ENCODE data around the gene ANO3. TPM values are rescaled to one million over a fixed set of nuclear protein-coding genes. Genes with fewer than 3 reads are reported as not detected.

ANO3 gene
- total RNA-seq, 1 experiment from 2014 or later, result not detected

DNA sequence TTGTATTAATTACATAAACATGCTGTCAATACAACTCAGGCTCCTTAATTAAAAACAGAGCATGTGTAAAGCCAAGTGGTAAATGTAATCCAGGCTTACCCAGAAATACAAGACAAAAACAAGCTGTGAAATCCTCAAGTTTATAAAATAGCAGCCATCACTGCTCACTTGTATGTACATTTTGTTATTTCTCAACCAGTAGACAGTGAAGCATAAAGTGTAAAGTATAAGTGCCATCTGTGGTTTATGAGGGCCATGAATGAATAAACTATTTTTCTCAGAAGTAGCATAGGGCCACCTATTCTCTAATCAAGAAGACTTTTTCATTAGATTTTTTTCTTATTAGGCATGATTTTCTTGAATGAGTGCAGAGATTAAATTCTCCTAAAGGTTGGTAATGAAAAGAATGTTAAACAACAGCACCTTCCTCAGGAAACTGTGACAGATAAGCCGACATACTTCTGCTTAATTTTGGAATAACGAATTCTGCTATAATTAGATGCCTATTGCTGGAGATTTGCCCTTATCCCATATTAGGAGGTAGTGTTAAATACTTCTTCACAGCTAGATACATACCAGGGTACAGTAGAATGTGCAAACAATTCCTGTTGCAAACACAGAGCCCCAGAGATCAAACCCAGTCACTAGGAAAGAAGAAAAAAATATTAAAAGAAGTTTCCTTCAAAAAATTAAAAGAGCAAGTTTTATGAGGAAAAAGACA is 377.0 kb downstream of the ANO3 start:
- no peak for DNase-seq (ENCODE audit: low read depth)

DNA sequence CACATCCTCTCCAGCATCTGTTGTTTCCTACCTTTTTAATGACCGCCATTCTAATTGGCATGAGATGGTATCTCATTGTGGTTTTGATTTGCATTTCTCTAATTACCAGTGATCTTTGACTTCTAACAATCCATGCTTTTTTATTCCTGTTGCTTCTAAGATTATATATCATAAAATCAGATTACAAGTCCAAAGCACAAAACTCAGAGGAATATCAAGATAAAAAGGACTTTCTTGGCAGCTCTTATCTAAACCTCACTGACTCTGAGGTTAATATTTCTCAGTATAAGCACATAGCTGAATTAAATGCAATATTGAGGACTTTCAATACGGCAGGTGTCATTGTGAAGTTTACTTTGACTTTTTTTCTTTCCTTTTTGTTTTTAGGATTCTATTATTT is 378.6 kb downstream of the ANO3 start:
- DNase-seq (ENCODE audit: low read depth), result no peak

DNA sequence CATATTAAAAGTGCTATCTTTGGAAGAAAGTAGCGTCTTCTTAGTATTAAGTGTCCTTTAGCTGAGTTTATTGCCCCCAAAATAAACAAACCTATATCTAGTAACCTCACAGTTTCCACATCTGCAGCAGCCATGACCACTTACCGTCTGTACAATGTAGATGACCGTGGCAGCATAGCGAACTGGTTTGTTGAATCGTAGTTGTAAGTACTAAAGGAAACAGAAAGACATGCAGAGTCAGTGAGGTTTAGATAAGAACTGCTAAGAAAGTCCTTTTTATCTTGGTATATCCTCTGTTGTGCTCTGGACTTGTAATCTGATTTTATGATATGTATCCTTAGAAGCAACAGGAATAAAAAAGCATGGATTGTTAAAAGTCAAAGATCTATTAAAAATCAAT is 380.6 kb downstream of the ANO3 start:
- DNase-seq (ENCODE audit: low read depth), result no peak

Other genes starting within 250 kb of the ANO3 start
- not detected in 2 replicates for gene MUC15, start 240.1 kb downstream of the ANO3 start, total RNA-seq (2014; rRNA removed)